AG10803 (cell line): ENCODE measurements around the gene TFR2.

Experiments
- DNase-seq: peaks from one replicate; pipeline ENCODE4 v3.0.0; 2010; ENCODE audit warnings: low read depth
- H3K4me3 ChIP-seq: 2 replicates; pipeline ENCODE4 v1.5.1; 2011; ENCODE audit warnings: mild to moderate bottlenecking, low read length, control low read depth
- TF ChIP-seq, protein P1 (sequence below): conservative IDR thresholded peaks from 2 replicates; pipeline ENCODE4 v1.5.1; 2011; ENCODE audit warnings: mild to moderate bottlenecking, low read length, control low read depth, inconsistent platforms

TFR2 gene

DNA sequence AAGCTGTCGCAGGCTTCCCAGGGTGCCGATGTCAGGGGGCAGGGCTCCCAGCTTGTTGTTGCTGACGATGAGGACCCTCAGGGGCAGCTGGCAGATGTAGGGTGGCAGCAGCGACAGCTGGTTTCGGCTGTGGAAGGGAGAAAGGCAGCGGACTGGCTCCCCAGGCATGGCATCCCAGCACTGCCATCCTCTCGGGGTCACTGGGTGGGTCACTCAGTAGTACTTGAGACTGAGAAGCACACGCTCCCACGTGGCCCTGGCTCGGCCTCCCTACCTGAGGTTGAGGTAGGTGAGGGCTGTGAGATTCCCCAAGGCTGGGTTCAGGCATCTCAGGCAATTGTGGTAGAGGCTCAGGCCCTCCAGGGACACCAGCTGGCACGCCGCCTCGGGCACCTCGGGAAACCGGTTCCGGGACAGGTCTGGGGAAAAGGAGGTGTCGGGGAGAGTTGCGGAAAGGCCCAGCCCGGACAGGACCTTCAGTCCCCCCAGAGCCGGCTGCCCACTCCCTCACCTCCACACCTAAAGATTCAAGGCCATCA, 59.2 kb downstream of the TFR2 start:
- TF ChIP-seq, protein P1, sequence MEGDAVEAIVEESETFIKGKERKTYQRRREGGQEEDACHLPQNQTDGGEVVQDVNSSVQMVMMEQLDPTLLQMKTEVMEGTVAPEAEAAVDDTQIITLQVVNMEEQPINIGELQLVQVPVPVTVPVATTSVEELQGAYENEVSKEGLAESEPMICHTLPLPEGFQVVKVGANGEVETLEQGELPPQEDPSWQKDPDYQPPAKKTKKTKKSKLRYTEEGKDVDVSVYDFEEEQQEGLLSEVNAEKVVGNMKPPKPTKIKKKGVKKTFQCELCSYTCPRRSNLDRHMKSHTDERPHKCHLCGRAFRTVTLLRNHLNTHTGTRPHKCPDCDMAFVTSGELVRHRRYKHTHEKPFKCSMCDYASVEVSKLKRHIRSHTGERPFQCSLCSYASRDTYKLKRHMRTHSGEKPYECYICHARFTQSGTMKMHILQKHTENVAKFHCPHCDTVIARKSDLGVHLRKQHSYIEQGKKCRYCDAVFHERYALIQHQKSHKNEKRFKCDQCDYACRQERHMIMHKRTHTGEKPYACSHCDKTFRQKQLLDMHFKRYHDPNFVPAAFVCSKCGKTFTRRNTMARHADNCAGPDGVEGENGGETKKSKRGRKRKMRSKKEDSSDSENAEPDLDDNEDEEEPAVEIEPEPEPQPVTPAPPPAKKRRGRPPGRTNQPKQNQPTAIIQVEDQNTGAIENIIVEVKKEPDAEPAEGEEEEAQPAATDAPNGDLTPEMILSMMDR, result no peak
- DNase-seq, result no peak
- H3K4me3 ChIP-seq, result no peak overlapping the region

DNA sequence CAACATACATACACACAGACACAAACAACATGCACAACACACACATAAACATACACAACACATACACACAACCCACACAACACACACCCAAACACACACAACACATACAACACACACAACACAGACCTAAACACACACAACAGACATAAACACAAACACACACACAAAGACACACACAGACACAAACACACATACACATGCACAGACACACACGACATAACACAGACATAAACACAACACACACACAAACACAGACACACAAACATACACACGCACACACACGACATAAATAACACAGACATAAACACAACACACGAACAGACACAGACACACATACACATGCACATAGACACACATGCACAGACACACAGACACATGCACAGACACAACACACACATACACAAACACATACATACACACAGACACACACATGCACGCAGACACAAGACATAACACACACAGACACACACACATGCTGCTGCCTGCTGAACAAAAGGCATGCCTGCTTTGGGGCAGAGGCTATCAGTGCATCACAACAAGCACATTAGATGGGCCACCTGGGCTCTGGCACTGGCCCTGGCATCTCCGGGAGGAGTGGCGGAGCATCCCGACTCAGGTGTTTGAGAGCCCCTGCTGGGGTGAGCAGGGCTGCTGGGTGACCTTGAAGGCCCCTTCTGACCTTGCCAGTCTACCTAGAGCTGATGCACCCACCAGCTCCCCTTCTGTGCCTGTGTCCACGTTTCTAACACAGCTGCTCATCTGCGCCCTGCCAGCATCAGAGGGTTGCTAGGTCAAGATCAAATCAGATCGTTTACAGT, 60.7 kb downstream of the TFR2 start:
- no peak for DNase-seq
- TF ChIP-seq, protein P1, result no peak
- H3K4me3 ChIP-seq, result no peak overlapping the region

DNA sequence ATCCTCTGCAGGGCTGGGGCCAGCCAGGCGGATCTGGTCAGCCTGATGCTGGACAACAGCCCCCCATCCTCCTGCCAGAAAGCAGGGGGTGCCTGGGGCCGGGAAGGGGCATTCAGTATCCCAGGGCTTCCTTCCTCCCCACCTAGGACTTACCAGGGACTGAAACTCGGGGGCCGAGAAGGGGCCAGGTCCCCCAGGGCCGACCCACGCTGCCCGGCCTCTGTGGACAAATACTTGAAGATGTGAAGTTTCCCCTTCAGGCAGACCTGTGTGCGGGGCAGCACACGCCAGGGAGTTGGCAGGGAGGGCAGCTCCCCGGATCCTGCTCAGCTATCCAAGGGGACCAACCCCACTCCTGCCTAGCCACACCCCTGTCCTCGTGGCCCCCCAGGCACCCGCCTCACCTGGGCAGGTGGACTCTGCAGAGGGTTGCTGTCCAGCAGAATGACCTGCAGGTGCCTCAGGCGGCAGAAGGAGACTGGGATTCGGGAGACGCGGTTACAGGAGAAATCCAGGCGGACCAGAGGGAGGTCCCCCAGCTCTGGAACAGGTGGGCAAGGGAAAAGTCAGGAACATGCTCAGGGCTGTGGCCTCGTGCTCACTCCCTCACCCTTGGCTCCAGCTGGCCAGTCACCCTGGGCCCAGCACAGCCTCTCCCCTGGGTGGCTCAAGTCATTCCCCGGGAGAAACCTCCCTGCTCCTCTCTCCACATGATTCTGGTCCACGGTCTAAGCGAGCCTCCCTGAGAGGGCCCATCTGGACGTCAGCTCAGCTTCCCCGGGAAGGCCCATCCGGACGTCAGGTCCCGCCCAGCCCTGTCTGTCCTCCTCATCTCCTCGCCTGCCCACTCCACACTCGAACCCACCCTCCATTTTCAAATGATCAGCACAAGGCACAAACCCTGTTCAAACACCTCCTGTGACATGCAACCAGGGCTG, 62.8 kb downstream of the TFR2 start:
- TF ChIP-seq, protein P1, result no peak
- DNase-seq, result no peak
- H3K4me3 ChIP-seq, result no peak overlapping the region

DNA sequence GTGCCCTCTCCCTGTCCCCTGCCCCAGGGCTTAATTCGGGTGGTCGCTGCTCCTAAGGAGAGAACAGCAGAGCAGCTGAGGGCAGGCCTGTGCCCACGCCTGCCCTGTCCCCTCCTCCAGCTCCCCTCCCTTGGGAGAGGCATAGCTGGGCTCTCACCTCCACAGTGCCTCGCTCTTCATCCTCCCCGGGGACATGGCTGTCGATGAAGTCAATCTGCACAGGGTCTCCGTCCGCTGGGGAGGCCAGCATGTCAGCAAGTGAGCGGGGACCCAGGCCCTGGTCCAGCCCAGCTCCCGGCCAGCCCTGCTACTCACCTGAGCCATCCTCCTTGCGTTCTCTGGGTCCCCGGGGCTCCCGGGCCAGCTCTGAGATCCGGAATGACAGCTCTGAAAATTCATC, 63.8 kb downstream of the TFR2 start:
- TF ChIP-seq, protein P1, result no peak
- no peak for DNase-seq
- H3K4me3 ChIP-seq, result no peak overlapping the region

DNA sequence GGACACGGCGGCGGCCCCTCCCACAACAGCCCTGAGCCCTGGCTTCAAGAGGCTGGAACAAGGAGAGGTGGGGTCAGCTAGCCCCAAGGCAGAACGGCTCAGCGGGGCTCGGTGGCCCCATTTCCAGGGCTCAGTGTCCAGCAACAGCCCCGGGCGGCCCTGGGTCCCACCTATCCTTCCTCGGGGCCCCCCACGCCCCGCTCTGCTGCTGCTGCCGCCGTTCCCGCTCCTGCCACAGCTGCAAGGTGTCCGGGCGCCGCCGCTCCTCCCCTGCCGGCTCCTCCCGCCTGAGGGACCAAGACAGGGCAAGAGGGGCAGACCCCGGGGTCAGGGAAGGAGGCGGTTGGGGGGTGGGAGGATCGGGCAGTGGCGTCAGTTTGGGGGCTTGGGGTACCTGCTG, 64.2 kb downstream of the TFR2 start:
- TF ChIP-seq, protein P1, result no peak
- DNase-seq, result no peak
- H3K4me3 ChIP-seq, result no peak overlapping the region

DNA sequence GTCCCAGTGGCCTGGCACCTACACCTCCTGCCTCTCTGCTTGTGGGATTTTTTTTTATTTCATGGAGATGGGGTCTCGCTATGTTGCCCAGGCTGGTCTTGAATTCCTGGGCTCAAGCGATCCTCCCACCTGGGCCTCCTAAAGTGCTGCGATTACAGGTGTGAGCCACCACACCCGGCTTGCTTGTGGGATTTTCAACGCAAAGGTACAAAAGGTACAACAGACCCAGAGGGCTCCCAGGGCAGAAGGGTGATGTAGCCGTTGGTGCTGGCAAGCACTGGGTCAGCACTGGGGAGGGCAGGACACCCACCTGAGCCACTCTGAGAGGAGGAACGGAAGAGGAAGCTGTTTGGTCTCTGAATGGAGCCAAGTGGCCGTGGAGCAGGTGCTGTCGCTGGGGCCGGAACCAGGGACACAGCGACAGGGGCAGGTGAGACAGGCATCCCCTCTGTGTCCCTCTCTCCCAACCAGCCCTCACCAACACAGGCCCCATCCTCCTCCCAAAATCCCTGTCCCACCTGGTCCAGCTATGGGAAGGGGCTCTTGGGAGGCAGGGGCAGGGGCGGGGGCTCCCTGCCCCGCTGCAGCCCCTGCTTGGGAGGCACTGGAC, 64.9 kb downstream of the TFR2 start:
- no peak overlapping the region for H3K4me3 ChIP-seq
- no peak for DNase-seq
- TF ChIP-seq, protein P1, result no peak
